SU-DHL-6 (cell line): ENCODE results near the gene BTBD9.

Experiments
- CTCF ChIP-seq: fragments of 200-600 bp; sonication (generic); IDR thresholded peaks from one replicate; pipeline ENCODE4 v1.5.1; 2017; ENCODE audit warnings: antibody characterized with exemption, mild to moderate bottlenecking, low read length, moderate library complexity; ENCODE audit not compliant: insufficient read depth, poor library complexity, severe bottlenecking
- EZH2phosphoT487 ChIP-seq: fragments of 200-600 bp; sonication (generic), shearing (Covaris generic); conservative IDR thresholded peaks from 2 replicates; pipeline ENCODE4 v1.6.1; 2018; ENCODE audit warnings: mild to moderate bottlenecking, antibody characterized with exemption, low read length, moderate library complexity, mixed read lengths

GRCh38 chr6:38155144-38155543, 484.6 kb downstream of the BTBD9 start:
- TF ChIP-seq CTCF (no peak), EZH2phosphoT487 (no peak)
